Measurements from ENCODE around the gene HPSE2.

DNA sequence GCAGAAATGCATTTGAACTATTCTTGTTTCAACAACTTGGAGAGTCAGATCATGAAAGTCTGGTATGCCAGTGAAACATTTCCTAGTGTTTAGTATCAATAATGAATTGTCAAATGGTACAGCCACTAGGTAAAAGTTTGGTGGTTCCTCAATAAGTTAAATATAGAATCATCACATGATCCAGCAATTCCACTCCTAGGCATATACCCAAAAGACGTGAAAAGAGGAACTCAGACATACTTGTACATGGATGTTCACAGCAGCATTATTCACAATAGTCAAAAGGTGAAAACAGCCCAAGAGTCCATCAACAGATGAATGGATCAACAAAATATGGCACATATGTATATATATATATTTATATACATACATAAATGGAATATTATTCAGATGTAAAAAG is 721.9 kb downstream of the HPSE2 start:
- TF ChIP-seq, protein P1, sequence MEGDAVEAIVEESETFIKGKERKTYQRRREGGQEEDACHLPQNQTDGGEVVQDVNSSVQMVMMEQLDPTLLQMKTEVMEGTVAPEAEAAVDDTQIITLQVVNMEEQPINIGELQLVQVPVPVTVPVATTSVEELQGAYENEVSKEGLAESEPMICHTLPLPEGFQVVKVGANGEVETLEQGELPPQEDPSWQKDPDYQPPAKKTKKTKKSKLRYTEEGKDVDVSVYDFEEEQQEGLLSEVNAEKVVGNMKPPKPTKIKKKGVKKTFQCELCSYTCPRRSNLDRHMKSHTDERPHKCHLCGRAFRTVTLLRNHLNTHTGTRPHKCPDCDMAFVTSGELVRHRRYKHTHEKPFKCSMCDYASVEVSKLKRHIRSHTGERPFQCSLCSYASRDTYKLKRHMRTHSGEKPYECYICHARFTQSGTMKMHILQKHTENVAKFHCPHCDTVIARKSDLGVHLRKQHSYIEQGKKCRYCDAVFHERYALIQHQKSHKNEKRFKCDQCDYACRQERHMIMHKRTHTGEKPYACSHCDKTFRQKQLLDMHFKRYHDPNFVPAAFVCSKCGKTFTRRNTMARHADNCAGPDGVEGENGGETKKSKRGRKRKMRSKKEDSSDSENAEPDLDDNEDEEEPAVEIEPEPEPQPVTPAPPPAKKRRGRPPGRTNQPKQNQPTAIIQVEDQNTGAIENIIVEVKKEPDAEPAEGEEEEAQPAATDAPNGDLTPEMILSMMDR (IDR thresholded peaks at IDR 0.05): no peak
- no peak for TF ChIP-seq TCF7L2 (IDR thresholded peaks at IDR 0.05; ENCODE audit: low read depth, low read length)
- TF ChIP-seq, protein P2, sequence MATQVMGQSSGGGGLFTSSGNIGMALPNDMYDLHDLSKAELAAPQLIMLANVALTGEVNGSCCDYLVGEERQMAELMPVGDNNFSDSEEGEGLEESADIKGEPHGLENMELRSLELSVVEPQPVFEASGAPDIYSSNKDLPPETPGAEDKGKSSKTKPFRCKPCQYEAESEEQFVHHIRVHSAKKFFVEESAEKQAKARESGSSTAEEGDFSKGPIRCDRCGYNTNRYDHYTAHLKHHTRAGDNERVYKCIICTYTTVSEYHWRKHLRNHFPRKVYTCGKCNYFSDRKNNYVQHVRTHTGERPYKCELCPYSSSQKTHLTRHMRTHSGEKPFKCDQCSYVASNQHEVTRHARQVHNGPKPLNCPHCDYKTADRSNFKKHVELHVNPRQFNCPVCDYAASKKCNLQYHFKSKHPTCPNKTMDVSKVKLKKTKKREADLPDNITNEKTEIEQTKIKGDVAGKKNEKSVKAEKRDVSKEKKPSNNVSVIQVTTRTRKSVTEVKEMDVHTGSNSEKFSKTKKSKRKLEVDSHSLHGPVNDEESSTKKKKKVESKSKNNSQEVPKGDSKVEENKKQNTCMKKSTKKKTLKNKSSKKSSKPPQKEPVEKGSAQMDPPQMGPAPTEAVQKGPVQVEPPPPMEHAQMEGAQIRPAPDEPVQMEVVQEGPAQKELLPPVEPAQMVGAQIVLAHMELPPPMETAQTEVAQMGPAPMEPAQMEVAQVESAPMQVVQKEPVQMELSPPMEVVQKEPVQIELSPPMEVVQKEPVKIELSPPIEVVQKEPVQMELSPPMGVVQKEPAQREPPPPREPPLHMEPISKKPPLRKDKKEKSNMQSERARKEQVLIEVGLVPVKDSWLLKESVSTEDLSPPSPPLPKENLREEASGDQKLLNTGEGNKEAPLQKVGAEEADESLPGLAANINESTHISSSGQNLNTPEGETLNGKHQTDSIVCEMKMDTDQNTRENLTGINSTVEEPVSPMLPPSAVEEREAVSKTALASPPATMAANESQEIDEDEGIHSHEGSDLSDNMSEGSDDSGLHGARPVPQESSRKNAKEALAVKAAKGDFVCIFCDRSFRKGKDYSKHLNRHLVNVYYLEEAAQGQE (IDR thresholded peaks at IDR 0.05; ENCODE audit: insufficient read depth in 1 of 2, low read depth in 2 of 2, low read length in 1 of 2): no peak
